Measurements from ENCODE around the gene GINS2. TPM values are rescaled to one million over a fixed set of nuclear protein-coding genes. Genes with fewer than 3 reads are reported as not detected.

Gene GINS2
- total RNA-seq, 3 donors from 2014 or later: 1.2 to 11.8 (median 5.4) TPM

DNA sequence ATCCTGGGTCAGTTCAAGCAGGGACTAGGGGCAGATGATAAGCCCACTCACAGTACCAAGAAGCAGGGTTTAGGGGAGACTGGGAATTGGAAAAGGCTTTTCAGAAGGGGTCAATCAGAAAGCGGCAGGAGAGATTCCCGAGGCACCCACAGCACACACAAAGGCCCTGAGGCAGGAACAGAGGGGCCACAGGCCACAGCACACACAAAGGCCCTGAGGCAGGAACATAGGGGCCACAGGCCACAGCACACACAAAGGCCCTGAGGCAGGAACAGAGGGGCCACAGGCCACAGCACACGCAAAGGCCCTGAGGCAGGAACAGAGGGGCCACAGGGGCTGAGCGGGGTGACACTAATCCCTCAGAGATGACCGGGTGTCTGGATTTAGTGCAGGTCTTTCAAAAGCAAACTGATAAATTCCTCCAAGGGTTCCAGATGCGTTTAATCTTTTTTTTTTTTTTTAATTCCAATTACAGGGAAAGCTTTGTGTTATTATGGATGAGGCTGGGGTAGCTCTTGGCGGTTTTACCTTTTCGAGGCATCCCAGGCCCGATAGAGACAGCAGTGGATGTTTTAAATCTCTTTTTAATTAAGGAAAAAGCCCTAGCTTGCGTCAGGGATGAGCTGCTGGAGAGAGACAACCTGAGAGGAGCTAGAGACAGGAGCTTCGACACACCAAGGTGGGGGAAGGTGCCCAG lies 31.0 kb upstream of the GINS2 start:
- TF ChIP-seq, protein P1, sequence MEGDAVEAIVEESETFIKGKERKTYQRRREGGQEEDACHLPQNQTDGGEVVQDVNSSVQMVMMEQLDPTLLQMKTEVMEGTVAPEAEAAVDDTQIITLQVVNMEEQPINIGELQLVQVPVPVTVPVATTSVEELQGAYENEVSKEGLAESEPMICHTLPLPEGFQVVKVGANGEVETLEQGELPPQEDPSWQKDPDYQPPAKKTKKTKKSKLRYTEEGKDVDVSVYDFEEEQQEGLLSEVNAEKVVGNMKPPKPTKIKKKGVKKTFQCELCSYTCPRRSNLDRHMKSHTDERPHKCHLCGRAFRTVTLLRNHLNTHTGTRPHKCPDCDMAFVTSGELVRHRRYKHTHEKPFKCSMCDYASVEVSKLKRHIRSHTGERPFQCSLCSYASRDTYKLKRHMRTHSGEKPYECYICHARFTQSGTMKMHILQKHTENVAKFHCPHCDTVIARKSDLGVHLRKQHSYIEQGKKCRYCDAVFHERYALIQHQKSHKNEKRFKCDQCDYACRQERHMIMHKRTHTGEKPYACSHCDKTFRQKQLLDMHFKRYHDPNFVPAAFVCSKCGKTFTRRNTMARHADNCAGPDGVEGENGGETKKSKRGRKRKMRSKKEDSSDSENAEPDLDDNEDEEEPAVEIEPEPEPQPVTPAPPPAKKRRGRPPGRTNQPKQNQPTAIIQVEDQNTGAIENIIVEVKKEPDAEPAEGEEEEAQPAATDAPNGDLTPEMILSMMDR (IDR thresholded peaks at IDR 0.05): no peak
- DNase-seq: no peak
- intact Hi-C loops (cut with DNase I, micrococcal nuclease): no loop called here
- Histone ChIP-seq H3K4me3 (no peak overlapping the region), H3K36me3 (ENCODE audit: low read depth) (no peaks in the 10 kb centered on the region), H3K9me3 (no peaks in the 10 kb centered on the region), H3K4me1 (ENCODE audit: low read depth) (peaks cover 7% of the 10 kb centered on the region)
- ATAC-seq: no peak

- Histone ChIP-seq H3K4me3 (no peak overlapping the region), H3K36me3 (ENCODE audit: low read depth) (no peaks in the 10 kb centered on the region), H3K9me3 (no peaks in the 10 kb centered on the region), H3K4me1 (ENCODE audit: low read depth) (peaks cover 7% of the 10 kb centered on the region)
- DNase-seq: peak in 2 of 3 donors; percentile 53 to 59
- ATAC-seq: peak; percentile 46
- TF ChIP-seq, protein P1 (IDR thresholded peaks at IDR 0.05): peak; percentile 36
- intact Hi-C loops (cut with DNase I, micrococcal nuclease): no loop called here
Observed at GRCh38 chr16:85718682-85719081, 29.9 kb upstream of the GINS2 start.

DNA sequence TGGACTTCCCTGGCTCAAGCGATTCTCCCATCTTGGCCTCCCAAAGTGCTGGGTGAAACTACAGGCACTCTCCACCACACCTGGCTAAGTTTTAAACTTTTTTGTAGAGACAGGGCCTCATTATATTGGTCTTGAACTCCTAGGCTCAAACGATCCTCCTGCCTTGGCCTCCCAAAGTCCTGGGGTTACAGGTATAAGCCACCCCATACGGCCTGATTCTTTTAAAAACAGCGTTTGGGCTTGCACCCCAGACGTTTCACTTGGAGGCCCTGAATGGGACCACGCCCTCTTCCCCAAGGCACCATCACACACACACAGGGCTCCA lies 29.4 kb upstream of the GINS2 start:
- peaks cover 7% of the 10 kb centered on the region for H3K4me1 ChIP-seq (ENCODE audit: low read depth)
- intact Hi-C loops (cut with DNase I, micrococcal nuclease): no loop called here
- TF ChIP-seq, protein P1 (IDR thresholded peaks at IDR 0.05): peak; percentile 9
- ATAC-seq: no peak
- no peak overlapping the region for H3K4me3 ChIP-seq
- no peak for DNase-seq
- no peaks in the 10 kb centered on the region for H3K9me3 ChIP-seq
- no peaks in the 10 kb centered on the region for H3K36me3 ChIP-seq (ENCODE audit: low read depth)

GRCh38 chr16:85717393-85718152 lies 28.8 kb upstream of the GINS2 start:
- Histone ChIP-seq H3K9me3 (no peaks in the 10 kb centered on the region), H3K4me3 (no peak overlapping the region), H3K4me1 (ENCODE audit: low read depth) (peaks cover 7% of the 10 kb centered on the region), H3K36me3 (ENCODE audit: low read depth) (no peaks in the 10 kb centered on the region)
- intact Hi-C loops (cut with DNase I, micrococcal nuclease): no loop called here
- TF ChIP-seq, protein P1 (IDR thresholded peaks at IDR 0.05): peak; percentile 56
- DNase-seq (peak; percentile 71 to 91 (median 71)), ATAC-seq (peak; percentile 79)

DNA sequence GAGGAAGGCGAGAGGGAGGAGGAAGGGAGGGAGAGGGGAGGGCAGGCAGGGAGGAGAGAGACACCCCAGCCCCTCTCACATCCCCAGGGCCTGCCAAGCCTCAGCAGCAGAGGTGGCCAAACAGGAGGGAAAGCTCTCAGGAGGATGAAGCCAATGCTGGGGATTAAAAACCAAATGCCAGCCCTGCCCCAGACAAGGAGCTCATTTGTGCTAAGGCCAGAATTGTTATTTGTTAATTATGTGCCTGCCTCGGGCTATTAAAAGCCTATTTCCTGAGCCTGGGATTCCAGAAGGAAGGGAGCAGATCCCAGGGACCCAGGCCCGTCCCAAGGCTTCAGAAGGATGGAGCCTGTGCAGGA lies 27.9 kb upstream of the GINS2 start:
- TF ChIP-seq, protein P1 (IDR thresholded peaks at IDR 0.05): no peak
- ATAC-seq: no peak
- no peaks in the 10 kb centered on the region for H3K36me3 ChIP-seq (ENCODE audit: low read depth)
- peaks cover 7% of the 10 kb centered on the region for H3K4me1 ChIP-seq (ENCODE audit: low read depth)
- no peaks in the 10 kb centered on the region for H3K9me3 ChIP-seq
- no peak for DNase-seq
- H3K4me3 ChIP-seq: no peak overlapping the region
- intact Hi-C loops (cut with DNase I, micrococcal nuclease): no loop called here

Measured in mucosa of descending colon (tissue), 3 donors.